Amniotic stem cell (primary cell): ENCODE data around the gene SLC49A4.

ENCODE experiments used
- DNase-seq: peaks from one replicate; lab custom pipeline; 2025; lab: John Stamatoyannopoulos, UW

SLC49A4 gene

GRCh38 chr3:122907471-122907870 lies 112.6 kb downstream of the SLC49A4 start:
- DNase-seq = no peak

DNA sequence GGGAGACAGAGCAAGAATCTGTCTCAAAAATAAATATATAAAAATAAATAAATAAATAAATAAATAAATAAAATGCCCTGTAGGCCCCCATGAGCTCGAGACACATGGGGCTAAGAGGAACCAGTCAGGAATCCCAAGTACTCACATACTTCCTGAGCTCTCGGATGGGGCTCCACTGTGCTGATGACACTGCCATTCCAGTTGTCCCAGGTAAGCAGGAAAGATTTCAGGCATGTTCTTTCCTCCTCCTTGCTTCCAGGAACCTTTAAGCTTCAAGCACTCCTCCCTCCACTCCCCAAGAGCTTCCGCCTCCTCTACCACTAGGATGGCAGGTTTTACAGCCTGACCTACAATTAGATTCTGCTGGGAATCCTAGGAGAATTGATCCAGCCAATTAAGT lies 113.4 kb downstream of the SLC49A4 start:
- no peak for DNase-seq

GRCh38 chr3:122911901-122912300 lies 117.0 kb downstream of the SLC49A4 start:
- DNase-seq = no peak

- no peak for DNase-seq
Measured at GRCh38 chr3:122912772-122913538, 118.1 kb downstream of the SLC49A4 start.

DNA sequence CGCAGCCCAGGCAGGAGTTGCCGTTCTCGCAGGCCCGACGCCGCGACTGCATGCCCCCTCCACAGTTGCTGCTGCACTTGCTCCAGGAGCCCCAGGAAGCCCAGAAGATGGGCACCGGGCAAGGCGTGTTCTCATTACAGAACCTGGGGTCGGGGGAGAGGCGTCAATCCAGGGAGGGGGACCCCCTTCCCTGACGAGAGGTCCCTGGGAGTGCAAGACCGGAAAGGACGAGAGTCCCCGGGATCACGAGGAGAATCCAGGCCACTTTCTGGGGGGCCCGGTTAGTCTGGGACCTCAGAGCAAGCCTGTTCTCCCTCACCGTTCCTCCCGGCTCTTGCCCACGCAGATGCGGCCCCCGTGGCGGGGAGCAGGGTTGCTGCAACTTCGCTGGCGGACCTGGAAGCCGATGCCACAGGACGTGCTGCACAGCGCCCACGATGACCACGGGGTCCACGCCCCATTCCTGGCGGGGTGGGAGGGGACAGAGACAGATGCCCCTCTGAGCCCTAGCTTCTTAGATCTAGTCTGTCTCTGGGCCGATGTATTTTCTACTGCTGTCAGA lies 118.8 kb downstream of the SLC49A4 start:
- DNase-seq = no peak

DNA sequence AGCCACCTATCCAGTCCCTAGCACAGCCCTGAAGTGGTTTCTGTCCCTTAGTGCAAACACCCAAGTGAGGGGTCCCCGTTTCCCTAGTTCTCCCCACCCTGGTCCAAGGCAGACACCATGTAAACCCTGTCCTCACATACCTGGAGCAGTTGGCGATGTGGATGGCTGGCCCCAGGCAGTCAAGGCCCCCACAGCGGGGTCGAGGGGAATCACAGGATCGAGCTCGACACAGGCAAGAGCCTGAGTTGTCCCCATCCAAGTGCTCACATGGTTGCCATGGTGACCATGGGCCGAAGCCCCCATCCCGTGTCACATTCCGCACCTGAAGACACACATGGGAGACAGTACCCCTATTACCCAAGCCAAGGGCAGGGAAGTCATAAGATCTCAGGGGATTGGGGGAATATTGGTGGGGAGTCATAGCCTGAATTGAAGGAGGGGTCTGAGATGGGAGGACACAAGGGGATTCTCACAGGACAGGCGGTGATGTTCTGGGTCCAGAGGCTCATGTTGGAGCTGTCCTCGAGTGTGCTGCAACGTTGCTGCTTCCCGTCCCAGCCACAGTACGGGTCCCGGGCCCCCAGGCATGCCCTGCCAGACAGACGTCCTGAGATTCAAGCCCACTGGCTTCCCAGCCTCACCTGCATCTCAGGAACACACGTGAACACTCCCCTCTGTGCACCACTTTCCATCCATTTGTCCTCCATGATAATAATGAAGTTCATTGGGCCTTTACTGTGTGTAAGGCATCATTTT lies 120.6 kb downstream of the SLC49A4 start:
- no peak for DNase-seq

- DNase-seq = no peak
Measured at GRCh38 chr3:122916084-122916483, 121.2 kb downstream of the SLC49A4 start.

GRCh38 chr3:122916580-122916979 lies 121.7 kb downstream of the SLC49A4 start:
- no peak for DNase-seq

DNA sequence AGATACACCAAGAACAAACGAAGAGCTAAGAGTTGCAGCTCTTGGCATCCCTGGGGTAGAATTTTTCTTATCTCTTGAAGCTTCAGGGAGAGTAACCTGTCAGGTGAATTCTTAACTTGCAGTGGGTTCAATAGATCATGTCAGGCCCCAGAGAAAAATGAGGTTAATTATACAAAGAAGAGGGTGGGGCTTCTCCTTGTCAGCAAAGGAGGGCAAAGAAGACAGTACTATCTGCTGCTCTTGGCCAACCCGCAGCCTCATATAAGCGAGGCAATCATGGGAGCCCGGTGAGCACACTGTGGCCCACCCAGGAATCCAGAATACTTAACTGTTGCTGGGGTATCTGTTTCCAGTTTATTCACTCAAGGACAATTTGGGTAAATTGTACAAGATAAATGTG lies 122.5 kb downstream of the SLC49A4 start:
- DNase-seq = no peak

- no peak for DNase-seq
Measured at GRCh38 chr3:122918576-122919290, 123.9 kb downstream of the SLC49A4 start.

- DNase-seq = no peak
Measured at GRCh38 chr3:122919291-122919610, 124.4 kb downstream of the SLC49A4 start.

GRCh38 chr3:122920986-122921385 lies 126.1 kb downstream of the SLC49A4 start:
- DNase-seq = no peak

DNA sequence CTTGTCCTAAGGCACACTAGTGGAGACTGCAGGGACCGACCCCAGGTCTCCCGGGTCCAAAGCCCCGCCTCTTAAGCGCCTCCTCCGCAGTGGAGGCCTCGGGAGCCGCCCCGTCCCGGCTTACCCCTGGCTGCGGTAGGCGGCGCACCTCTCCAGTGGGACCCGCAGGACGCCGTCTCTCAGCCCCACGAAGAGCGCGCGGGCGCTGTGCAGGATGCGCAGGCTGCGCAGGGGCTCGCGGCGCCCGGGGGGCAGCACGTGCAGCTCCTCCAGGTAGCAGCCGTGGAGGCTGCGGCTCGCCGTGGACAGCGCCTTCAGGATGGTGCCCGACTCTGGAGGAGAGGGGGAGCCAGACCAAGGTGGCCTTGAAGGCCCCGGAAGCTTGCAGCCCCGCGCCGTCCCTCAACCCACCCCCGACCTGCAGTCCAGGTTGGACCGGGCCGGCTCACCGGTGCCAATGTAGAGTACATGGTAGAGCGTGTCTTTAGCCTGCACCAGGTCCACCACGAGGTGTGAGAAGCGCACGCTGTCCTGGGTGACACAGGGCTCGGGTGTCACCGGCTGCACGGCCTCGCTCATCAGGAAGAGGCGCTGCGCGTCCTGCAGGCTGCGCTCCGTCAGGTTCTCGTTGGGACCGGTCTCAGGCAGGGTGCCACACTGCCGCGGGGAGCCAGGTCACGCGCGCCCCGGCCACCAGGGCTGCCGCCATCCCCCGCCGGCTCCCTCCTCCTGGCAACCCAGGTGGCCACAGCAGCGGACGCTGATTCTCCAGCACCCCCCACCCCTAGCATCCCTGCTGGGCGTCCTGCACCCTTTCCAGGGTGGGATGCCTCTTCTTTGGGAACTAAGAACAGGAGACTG lies 127.2 kb downstream of the SLC49A4 start:
- DNase-seq = no peak

DNA sequence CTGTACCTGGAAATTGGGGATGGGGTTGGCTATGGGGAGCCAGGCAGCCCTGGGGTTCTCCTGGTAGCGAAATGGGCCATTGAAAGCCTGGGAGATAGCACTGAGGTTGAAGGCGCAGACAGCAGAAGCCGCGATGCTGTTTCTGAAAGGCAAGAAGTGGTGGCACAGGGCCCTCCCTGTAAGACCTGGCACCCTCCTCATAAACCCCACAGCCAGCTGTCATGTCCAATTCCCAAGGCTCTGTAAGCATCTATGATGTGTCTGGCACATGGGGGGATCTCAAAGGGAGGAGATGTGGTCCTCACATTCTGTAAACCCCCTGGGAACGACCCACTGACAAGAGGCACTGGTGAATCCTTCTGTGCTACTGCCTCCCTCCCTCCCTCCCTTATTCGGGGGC lies 128.7 kb downstream of the SLC49A4 start:
- DNase-seq = no peak

DNA sequence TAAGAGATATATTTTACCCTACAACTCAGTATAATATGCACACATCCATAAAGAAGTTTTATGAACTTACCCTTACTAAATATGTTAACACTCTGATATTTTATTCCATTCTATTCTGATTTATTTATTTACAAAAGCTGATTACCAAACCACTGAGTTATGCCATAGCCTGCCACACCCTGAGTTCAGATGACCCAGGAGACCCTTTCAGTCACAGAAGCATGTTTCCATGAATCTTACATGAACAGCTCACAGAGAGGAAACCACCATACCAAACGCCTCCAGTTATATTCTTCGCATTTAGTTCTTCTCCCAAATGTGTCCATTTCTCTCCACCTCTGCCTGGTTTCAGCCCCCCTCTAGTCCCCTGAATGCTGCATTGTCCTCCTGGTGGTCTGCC lies 129.2 kb downstream of the SLC49A4 start:
- DNase-seq = no peak

DNA sequence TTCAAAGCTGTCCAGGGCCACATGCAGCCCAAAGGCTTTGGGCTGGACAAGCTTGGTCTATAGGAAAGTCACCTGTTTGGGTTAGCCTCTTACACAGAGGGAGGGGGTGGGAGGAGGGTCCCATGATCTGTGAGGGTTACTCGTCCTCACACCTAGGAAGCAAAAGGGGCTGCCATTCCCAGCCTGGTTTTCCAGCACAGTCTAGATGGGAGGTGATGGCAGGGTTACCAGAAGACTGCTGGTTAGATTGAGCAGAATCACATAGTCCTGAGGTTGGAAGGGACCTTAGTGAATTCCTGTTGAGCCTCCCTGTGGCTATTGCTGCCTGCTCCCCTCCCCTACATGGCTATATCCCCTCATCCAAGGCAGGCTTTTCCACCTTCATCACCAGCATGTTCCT lies 130.9 kb downstream of the SLC49A4 start:
- no peak for DNase-seq

- no peak for DNase-seq
Measured at GRCh38 chr3:122926322-122926721, 131.5 kb downstream of the SLC49A4 start.

GRCh38 chr3:122926811-122927210 lies 131.9 kb downstream of the SLC49A4 start:
- no peak for DNase-seq

- DNase-seq = no peak
Measured at GRCh38 chr3:122927726-122928125, 132.9 kb downstream of the SLC49A4 start.

DNA sequence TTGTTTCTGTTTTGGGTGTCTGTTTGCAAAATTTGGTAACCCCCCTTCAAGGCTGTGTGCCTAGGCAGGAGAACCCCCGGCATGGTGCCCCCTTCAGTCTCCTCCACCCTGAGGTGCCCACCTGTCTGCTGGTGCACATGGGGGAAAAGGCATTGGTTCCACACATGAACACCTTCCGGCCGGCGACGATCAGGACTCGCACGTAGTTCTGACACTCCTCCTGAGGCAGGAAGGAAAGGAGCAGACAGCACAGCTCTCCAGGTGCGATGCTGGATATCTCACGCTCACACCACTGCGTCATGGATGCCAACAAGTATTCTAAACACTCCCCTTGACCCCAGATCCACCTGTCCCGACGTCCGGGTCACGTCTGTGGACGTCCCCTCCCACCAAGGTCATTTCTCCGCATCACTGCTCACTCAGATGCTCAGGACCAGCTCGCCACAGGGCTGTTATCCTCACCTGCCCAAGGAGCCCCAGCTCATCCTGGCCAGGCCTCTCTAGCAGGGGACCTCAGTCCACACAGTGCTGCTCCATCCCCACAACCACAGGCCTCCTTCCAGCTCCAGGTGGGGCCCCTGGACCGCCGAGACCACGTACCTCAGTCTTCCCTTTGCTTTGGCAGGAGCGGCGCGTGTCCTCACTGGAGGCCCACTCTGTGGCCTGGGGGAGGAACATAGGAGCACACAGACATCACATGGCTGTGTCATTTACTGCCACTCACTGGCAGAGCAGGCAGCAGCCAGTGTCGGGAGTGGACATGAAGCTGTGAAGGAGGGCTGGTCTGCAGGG lies 133.7 kb downstream of the SLC49A4 start:
- no peak for DNase-seq
